H9 (cell line): Measurements from ENCODE around the gene WIF1. TPM values are rescaled to one million over a fixed set of nuclear protein-coding genes. Genes with fewer than 3 reads are reported as not detected.

Source experiments
- DNase-seq: peaks from one replicate; pipeline ENCODE4 v3.0.0-alpha.2; 2017
- H2AFZ ChIP-seq: one replicate; pipeline ENCODE4 v1.6.1; 2013; ENCODE audit warnings: mild to moderate bottlenecking, low read length, control low read depth, moderate library complexity
- H2AK5ac ChIP-seq: 2 replicates; pipeline ENCODE4 v1.6.1; 2013; ENCODE audit warnings: low read length, control low read depth, mixed read lengths; ENCODE audit not compliant: insufficient read length
- H2BK120ac ChIP-seq: one replicate; pipeline ENCODE4 v1.6.1; 2013; ENCODE audit warnings: low read depth, mild to moderate bottlenecking, low read length, control low read depth, inconsistent platforms; ENCODE audit not compliant: poor library complexity, severe bottlenecking
- H2BK12ac ChIP-seq: 2 replicates; pipeline ENCODE4 v1.6.1; 2013; ENCODE audit warnings: low read length, control low read depth, mixed read lengths, low read depth; ENCODE audit not compliant: insufficient read length
- H2BK15ac ChIP-seq: 2 replicates; pipeline ENCODE4 v1.6.1; 2013; ENCODE audit warnings: low read depth, low read length, control low read depth
- H2BK20ac ChIP-seq: one replicate; pipeline ENCODE4 v1.6.1; 2013; ENCODE audit warnings: low read depth, mild to moderate bottlenecking, low read length, control low read depth, inconsistent platforms; ENCODE audit not compliant: poor library complexity, severe bottlenecking
- H2BK5ac ChIP-seq: 2 replicates; pipeline ENCODE4 v1.6.1; 2013; ENCODE audit warnings: low read length, control low read depth, mixed read lengths; ENCODE audit not compliant: insufficient read length
- H3K14ac ChIP-seq: 2 replicates; pipeline ENCODE4 v1.6.1; 2013; ENCODE audit warnings: low read length, control low read depth; ENCODE audit not compliant: insufficient read depth
- H3K18ac ChIP-seq: 2 replicates; pipeline ENCODE4 v1.6.1; 2013; ENCODE audit warnings: low read depth, mild to moderate bottlenecking, mixed read lengths, low read length, control low read depth; ENCODE audit not compliant: insufficient read length
- H3K23ac ChIP-seq: 2 replicates; pipeline ENCODE4 v1.6.1; 2013; ENCODE audit warnings: low read length, control low read depth, mixed read lengths, low read depth; ENCODE audit not compliant: insufficient read length
- H3K23me2 ChIP-seq: 2 replicates; pipeline ENCODE4 v1.6.1; 2013; ENCODE audit warnings: low read depth, mild to moderate bottlenecking, mixed read lengths, low read length, control low read depth; ENCODE audit not compliant: insufficient read length, poor library complexity, severe bottlenecking
- H3K27ac ChIP-seq: 2 replicates; pipeline ENCODE4 v1.5.1; 2013; ENCODE audit warnings: low read length, control low read depth, mixed read lengths, low read depth; ENCODE audit not compliant: insufficient read length
- H3K27me3 ChIP-seq: 2 replicates; pipeline ENCODE4 v1.6.1; 2013; ENCODE audit warnings: low read length, control low read depth, inconsistent platforms; ENCODE audit not compliant: insufficient read depth
- H3K4ac ChIP-seq: 2 replicates; pipeline ENCODE4 v1.6.1; 2013; ENCODE audit warnings: low read depth, mild to moderate bottlenecking, control low read depth, inconsistent platforms, low read length, moderate library complexity
- H3K4me1 ChIP-seq: 2 replicates; pipeline ENCODE4 v1.6.1; 2013; ENCODE audit warnings: low read length, control low read depth, inconsistent platforms; ENCODE audit not compliant: insufficient read depth
- H3K4me2 ChIP-seq: 2 replicates; pipeline ENCODE4 v1.6.1; 2013; ENCODE audit warnings: low read length, control low read depth, mixed read lengths; ENCODE audit not compliant: insufficient read length, insufficient read depth
- H3K56ac ChIP-seq: 2 replicates; pipeline ENCODE4 v1.6.1; 2013; ENCODE audit warnings: low read depth, mild to moderate bottlenecking, mixed read lengths, low read length, control low read depth; ENCODE audit not compliant: insufficient read length
- H3K79me1 ChIP-seq: 2 replicates; pipeline ENCODE4 v1.6.1; 2013; ENCODE audit warnings: low read depth, mild to moderate bottlenecking, moderate library complexity, low read length, control low read depth, inconsistent platforms; ENCODE audit not compliant: insufficient read depth, poor library complexity, severe bottlenecking
- H3K79me2 ChIP-seq: 2 replicates; pipeline ENCODE4 v1.6.1; 2013; ENCODE audit warnings: low read length, control low read depth, inconsistent platforms; ENCODE audit not compliant: insufficient read depth
- H3K9ac ChIP-seq: 2 replicates; pipeline ENCODE4 v1.6.1; 2013; ENCODE audit warnings: low read length, control low read depth, mixed read lengths; ENCODE audit not compliant: insufficient read length; ENCODE audit errors: extremely low read depth
- H3K9me3 ChIP-seq: one replicate; pipeline ENCODE4 v1.6.1; 2013; ENCODE audit warnings: low read depth, low read length, inconsistent platforms; ENCODE audit not compliant: control insufficient read depth
- H3T11ph ChIP-seq: one replicate; pipeline ENCODE4 v1.6.1; 2013; ENCODE audit warnings: mild to moderate bottlenecking, low read length, control low read depth, inconsistent platforms
- H4K20me1 ChIP-seq: one replicate; pipeline ENCODE4 v1.6.1; 2013; ENCODE audit not compliant: control insufficient read depth, insufficient read length, insufficient read depth
- H4K5ac ChIP-seq: 2 replicates; pipeline ENCODE4 v1.6.1; 2013; ENCODE audit warnings: low read depth, mild to moderate bottlenecking, mixed read lengths, low read length, control low read depth; ENCODE audit not compliant: insufficient read length
- H4K8ac ChIP-seq: replicated peaks from 2 replicates; pipeline ENCODE4 v1.6.1; 2013; ENCODE audit warnings: low read length, control low read depth, mixed read lengths, low read depth; ENCODE audit not compliant: insufficient read length
- H4K91ac ChIP-seq: 2 replicates; pipeline ENCODE4 v1.6.1; 2013; ENCODE audit warnings: low read depth, mild to moderate bottlenecking, moderate library complexity, mixed read lengths, low read length, control low read depth; ENCODE audit not compliant: insufficient read length
- H3K27ac Mint-ChIP-seq, 3 experiments: 2 replicates in 2 of 3; 3 replicates in 1 of 3; pipeline ENCODE4 v1.8.0; 2020 to 2021; ENCODE audit warnings: mixed read lengths in 3 of 3, mild to moderate bottlenecking in 1 of 3, moderate library complexity in 1 of 3
- H3K27me3 Mint-ChIP-seq: 2 replicates; pipeline ENCODE4 v1.8.0; 2021; ENCODE audit warnings: low read depth, mild to moderate bottlenecking, moderate library complexity, mixed read lengths
- H3K36me3 Mint-ChIP-seq, 3 experiments: 2 replicates in 2 of 3; 3 replicates in 1 of 3; pipeline ENCODE4 v1.8.0; 2020 to 2021; ENCODE audit warnings: low read depth in 3 of 3, mixed read lengths in 3 of 3; ENCODE audit not compliant: insufficient read depth in 1 of 3
- H3K4me1 Mint-ChIP-seq, 2 experiments: 2 replicates each; pipeline ENCODE4 v1.8.0; 2020; ENCODE audit warnings: mixed read lengths in 2 of 2
- H3K4me3 Mint-ChIP-seq, 2 experiments: 2 replicates in 1 of 2; 3 replicates in 1 of 2; pipeline ENCODE4 v1.8.0; 2020 to 2021; ENCODE audit warnings: mild to moderate bottlenecking in 2 of 2, mixed read lengths in 2 of 2, moderate library complexity in 1 of 2
- H3K9me3 Mint-ChIP-seq, 2 experiments: 2 replicates in 1 of 2; 3 replicates in 1 of 2; pipeline ENCODE4 v1.8.0; 2020; ENCODE audit warnings: mild to moderate bottlenecking in 2 of 2, mixed read lengths in 2 of 2, moderate library complexity in 1 of 2
- total RNA-seq: library from RNA; stranded (reverse); gene quantifications from 2 replicates; pipeline ENCODE4 v1.2.1, GENCODE V29; 2021
- TF ChIP-seq, protein P1 (sequence below): fragments of 200-600 bp; sonication (generic); conservative IDR thresholded peaks from 3 replicates; pipeline ENCODE4 v1.8.0; 2021; ENCODE audit warnings: antibody characterized with exemption, mild to moderate bottlenecking

The WIF1 gene
- total RNA-seq, 1 experiment from 2014 or later: 0.98 TPM

DNA sequence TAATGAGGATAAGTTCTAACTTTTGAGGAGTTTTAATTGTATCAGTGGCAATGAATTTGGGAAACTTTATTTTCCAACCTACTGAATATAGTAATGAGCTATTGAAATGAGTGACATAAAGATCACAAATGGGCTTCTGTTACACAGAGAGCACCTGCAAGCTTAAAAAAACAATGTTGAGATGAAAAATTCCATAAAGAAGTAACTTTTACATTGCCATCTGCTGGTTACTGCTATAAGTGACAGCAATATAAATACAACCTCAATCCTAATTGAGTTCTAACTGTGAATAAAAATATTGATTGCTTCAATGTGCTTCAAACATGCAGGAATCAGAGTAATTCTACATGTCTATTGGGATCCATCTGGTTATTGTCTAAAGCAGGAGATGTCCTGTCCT is 14.2 kb downstream of the WIF1 start:
- H2AFZ ChIP-seq: no peak overlapping the region
- no peaks in the 10 kb centered on the region for H3K27me3 ChIP-seq
- no peak overlapping the region for H3K18ac ChIP-seq
- H3K27me3 Mint-ChIP-seq: no peaks in the 10 kb centered on the region
- no peak overlapping the region for H3K56ac ChIP-seq
- H3K27ac Mint-ChIP-seq: no peak overlapping the region
- no peaks in the 10 kb centered on the region for H3K9me3 ChIP-seq
- no peaks in the 10 kb centered on the region for H3K23me2 ChIP-seq
- no peak overlapping the region for H2BK5ac ChIP-seq
- no peak overlapping the region for H3K4me3 Mint-ChIP-seq
- H3K14ac ChIP-seq: no peak overlapping the region
- no peak overlapping the region for H3K9ac ChIP-seq
- no peak overlapping the region for H3T11ph ChIP-seq
- no peak overlapping the region for H2BK12ac ChIP-seq
- H2AK5ac ChIP-seq: no peak overlapping the region
- no peaks in the 10 kb centered on the region for H4K20me1 ChIP-seq
- H3K4ac ChIP-seq: no peak overlapping the region
- no peak overlapping the region for H3K23ac ChIP-seq
- H3K36me3 Mint-ChIP-seq: no peaks in the 10 kb centered on the region
- H3K27ac ChIP-seq: no peak overlapping the region
- H4K5ac ChIP-seq: no peak overlapping the region
- peaks cover 7 to 8% of the 10 kb centered on the region in 2 experiments for H3K4me1 Mint-ChIP-seq
- DNase-seq: no peak
- no peaks in the 10 kb centered on the region for H3K4me1 ChIP-seq
- H3K4me2 ChIP-seq: no peak overlapping the region
- H4K8ac ChIP-seq: no peak overlapping the region
- H3K79me2 ChIP-seq: no peaks in the 10 kb centered on the region
- no peak overlapping the region for H4K91ac ChIP-seq
- H3K79me1 ChIP-seq: no peaks in the 10 kb centered on the region
- no peaks in the 10 kb centered on the region; a peak in 1 of 5 replicates for H3K9me3 Mint-ChIP-seq
- TF ChIP-seq, protein P1, sequence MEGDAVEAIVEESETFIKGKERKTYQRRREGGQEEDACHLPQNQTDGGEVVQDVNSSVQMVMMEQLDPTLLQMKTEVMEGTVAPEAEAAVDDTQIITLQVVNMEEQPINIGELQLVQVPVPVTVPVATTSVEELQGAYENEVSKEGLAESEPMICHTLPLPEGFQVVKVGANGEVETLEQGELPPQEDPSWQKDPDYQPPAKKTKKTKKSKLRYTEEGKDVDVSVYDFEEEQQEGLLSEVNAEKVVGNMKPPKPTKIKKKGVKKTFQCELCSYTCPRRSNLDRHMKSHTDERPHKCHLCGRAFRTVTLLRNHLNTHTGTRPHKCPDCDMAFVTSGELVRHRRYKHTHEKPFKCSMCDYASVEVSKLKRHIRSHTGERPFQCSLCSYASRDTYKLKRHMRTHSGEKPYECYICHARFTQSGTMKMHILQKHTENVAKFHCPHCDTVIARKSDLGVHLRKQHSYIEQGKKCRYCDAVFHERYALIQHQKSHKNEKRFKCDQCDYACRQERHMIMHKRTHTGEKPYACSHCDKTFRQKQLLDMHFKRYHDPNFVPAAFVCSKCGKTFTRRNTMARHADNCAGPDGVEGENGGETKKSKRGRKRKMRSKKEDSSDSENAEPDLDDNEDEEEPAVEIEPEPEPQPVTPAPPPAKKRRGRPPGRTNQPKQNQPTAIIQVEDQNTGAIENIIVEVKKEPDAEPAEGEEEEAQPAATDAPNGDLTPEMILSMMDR: peak; percentile 52
- no peak overlapping the region for H2BK20ac ChIP-seq
- H2BK15ac ChIP-seq: no peak overlapping the region
- H2BK120ac ChIP-seq: no peak overlapping the region
